Ramos (cell line): ENCODE data around the gene BAIAP2.

Experiments
- in situ Hi-C: fragments of 300-500 bp; cut with MboI; formaldehyde crosslinking; loops from one replicate; pipeline ENCODE4 v1.14.3; 2022; ENCODE audit warnings: low sequenced_read_pairs; ENCODE audit not compliant: unreplicated experiment

The BAIAP2 gene

DNA sequence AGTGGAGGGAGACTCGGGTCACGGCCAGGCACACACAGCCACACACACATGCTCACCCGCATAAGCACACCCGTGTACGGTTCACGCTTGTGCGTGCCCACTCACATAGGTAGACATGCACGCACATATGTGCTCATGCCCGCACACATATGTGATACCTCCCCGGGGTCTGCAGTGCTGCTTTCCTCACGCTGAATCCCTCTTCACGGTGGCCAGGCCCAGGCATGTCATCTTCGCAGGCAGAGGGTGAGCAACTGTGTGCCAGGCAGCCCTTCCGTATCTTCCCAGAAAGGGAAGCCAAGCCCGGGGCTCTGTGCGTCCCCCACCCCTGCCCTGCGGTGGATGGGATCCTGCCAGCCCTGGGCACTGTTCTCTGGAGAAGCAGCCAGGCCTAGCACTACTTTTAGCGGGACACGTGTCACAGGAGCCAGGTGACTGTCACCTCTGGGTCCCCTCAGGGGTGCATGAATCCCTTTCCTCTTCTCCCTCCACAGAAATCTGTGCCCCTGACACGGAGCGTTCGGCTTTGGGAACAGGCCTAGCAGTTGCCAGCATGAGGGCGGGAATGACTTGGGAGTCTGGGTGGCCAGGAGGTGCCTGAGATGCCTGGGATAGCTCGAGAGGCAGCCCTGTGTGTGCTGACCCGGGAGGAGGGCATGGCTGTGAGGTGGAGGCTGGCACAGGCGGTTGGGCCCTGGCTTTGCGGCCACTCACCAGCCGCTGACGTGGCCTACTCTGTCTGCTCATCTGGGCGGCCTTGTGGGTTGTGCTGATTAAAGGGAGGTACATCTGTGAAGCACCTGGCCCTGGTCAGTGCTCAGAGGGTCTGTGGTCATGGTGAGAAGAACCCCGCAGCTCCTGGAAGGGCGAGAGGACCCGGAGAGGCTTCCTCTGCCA is 47.5 kb downstream of the BAIAP2 start:
- in situ Hi-C loops, result no loop called here

DNA sequence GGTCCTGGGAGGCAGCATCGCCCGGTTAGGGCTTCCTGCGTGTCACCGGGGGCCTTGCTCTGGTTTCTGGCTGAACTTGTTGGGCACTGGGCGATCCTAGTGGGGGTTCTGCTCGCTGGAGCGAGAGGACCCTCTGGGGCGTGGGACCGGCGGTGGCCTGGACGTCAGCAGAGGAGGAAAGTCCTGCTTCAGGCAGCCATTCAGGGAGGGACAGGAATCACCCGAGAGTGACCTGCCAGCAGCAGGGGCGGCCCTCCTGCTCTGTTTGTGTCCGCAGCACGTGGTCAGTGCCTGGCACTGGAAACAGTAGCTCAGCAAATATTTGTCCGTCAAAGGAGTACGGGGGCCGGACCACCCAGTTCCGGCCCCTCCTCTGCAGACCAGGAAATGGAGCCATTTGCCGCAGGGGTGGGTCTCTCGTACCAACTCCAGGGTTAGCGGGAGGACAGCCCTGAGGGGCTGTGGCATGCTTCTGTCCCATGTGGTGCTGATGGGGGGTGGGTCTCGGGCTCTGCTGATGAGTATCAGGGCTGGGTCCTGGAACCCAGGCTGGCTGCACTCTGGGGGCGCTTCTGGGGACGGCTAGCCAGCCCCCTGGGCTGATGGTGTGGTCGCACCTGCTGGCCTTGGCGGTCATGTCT is 48.3 kb downstream of the BAIAP2 start:
- in situ Hi-C loops, result no loop called here

DNA sequence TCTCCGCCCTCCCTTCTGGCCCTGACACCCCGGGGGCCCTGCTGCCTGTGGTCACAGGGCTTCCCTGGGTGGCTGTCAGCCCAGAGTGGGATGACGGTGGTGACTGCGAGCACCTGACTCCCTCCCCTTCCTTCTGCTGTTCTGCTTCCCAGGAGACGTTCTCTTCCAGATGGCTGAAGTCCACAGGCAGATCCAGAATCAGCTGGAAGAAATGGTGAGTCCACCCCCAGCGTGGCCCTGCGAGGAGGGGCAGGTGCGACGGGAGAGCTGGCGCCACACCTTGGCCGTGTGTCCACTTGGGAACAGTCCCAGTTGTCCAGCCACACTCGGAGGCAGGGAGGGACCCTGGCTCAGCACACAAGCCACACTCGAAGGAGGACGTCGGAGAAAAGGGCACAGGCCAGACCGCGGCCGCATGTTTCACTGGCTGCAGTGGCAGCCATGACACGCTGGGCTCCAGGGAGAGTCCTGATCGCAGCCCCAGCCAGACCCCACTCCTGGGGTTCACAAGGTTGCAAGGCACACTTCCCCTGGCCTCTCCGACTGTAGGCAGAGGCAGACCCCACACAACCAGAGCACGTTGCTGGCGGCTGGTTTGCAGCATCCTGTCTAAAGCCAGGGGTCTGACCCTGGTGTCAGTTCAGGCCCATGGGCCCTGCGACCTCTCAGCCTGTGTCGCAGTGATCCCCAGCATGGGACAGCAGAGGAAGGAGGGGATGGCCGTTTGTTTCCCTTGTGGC is 49.9 kb downstream of the BAIAP2 start:
- in situ Hi-C loops, result no loop called here

DNA sequence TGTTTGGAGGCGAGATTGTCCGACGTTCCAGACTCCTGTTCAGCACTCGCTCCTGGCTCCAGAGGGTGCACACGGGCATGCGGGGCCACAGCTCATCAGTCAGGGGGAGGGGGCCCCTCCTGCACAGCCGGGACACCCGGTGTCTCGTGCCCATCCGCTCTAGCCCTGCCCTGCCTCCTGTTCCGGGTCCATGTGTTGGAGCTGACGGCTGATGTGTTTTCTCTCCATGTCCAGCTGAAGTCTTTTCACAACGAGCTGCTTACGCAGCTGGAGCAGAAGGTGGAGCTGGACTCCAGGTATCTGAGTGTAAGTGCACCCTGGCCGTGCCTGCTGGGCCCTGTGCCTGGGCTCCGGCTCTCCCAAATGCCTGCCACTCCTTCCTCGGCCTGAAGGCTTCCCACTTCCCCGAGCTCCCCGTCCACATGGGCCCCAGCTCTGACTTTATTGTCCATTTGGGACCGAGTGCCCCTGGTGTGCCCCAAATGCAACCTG is 50.5 kb downstream of the BAIAP2 start:
- in situ Hi-C loops, result no loop called here

DNA sequence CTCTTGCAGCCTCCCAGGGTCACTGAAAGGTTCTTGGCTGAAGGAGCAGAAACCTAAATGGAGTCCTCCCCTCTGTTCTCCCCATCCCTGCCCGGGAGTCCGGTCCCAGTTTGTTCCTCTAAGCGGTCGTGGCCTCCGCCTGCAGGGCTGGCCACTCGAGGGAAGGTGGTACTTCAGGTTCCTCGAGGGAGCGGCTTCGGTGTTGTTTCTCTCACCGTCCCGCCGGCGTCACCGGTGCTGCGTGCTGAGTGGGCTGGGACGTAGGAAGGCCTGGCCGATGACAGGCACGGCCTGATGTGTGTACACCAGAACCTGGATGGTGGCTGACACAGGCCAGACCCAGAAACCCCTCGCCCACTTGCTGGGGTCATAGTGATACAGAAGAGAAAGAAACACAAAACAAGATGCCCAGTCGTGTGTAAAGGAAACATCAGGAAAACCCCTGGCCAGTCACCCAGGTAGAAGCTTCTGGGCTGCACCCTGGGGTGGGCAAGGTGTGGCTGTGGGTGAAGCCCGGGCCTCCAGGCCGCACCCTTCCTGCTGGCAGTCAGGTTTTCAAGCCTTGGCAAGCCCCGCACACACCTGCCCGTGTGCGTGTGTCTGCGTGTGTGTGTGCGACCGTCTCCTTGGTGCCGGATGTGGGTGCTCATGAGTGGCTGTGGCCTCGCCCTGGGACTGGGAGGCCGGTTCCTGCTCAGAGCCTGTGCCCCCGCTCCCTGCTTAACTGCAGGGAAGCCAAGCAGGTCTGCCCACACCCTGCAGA is 52.0 kb downstream of the BAIAP2 start:
- in situ Hi-C loops, result no loop called here

DNA sequence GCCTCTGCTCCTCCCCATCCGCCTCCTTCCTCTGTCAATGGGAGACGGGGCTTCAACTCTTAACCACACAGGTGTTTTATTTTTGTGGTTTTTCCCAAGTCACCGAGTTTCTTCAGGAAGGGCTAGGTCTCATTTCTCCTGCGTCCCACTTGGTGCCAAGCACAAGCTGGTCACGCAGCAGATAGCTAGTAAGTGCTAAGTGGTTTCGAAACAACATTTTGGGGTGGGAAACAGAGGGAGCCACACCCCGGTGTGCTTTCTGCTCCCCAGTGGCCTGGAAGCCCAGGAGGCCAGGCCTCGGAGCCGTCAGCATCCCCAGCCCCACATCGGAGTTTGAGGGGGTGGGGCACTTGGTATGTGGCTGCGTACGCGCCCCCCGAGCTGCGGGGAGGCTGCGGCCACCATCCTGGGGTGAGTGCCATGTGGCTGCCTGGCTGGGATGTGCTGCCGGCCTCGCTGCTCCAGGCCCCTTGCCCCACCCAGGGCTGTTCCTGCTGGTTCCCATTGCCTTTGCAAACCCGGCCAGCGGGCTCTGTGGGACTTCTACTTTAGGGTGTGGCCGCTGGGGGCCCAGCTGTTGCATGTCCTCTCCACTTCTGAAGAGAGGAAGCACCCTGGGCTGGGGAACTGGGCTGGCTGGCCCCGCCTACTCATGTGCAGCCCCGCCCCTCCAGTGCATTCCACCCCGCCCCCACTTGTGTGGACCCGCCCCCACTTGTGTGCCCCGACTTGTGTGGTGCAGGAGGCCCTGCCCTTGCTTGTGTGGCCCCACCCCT is 55.6 kb downstream of the BAIAP2 start:
- in situ Hi-C loops, result no loop called here

DNA sequence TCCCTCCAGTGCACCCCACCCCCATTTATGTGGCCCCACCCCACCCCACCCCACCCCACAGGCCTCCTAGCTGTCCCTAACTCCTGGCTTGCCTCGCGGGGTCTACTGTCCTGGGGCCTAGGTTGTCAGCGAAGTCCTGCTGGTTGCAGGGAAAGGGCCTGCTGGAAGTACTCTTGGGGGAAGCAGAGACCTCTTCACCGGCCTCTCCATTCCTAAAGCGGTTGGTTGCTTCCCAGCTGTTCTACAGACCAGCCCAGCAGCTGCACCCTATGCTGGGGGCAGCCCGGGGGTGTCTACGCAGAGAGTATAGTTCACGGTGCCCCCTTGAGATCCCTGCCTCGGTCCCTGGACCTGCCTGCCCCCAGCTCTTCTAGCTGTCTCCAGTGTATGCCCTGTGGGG is 56.2 kb downstream of the BAIAP2 start:
- in situ Hi-C loops, result no loop called here

DNA sequence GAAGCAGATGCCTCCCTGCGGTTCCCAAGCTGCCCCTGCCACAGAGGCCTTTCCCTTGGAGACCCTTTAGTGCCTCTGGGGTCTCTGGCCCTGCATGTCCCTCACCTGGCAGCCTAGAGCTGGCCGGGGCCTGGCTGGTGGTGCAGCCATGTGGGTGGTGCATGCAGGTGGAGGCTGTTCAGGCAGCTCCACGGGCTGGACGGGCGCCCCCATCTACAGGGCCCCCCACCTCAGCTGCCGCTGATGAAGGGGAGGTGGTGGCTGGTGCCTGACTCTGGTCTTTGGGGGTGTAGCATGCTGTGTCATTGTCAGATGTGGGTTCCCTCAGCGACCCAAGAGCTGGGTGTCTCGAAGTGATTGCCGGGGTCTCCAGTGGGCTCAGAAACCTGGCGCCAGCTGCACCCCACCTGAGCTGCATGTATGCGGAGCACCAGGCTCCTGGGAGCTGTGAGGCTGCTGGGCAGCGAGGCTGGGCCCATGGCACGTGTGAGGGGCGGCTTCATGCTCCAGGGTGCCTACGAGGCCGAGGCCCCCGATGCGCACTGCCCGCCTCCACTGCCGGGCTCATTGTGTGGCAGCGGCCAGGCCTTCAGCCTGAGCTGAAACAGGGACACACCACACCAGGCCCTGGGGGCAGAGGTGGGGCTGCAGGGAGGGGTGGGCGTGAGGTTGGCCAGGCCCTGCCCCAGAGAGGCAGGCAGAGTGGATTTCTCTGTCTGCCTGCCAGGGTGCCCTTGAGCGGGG is 57.0 kb downstream of the BAIAP2 start:
- in situ Hi-C loops, result no loop called here

DNA sequence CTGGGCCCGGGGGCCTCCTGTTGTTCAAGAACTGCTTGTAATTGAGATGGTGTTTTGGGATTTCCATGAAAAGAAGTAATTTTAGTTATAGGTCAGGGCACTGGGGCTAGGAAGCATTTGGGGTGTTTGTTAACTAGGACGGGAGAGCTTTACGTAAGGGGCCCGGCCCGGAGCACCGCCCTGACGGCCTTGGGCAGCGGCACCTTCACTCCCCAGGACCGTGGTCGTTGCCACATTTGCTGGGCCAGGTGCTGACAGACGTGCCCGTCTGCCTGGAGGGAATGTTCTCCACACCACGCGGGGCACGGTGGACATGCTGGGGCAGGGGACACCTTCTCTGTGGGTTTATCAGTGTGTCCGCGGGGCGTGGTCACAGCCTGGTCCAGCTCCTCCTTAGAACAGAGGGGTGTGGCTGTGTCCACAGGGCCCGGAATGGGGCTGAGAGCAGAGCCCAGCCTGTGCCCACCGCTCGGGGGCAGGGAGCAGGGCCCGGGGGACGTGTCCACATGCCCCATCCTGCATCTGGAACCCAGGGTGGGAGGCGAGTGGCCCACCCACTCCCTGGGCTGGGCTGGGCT is 57.7 kb downstream of the BAIAP2 start:
- in situ Hi-C loops, result no loop called here

DNA sequence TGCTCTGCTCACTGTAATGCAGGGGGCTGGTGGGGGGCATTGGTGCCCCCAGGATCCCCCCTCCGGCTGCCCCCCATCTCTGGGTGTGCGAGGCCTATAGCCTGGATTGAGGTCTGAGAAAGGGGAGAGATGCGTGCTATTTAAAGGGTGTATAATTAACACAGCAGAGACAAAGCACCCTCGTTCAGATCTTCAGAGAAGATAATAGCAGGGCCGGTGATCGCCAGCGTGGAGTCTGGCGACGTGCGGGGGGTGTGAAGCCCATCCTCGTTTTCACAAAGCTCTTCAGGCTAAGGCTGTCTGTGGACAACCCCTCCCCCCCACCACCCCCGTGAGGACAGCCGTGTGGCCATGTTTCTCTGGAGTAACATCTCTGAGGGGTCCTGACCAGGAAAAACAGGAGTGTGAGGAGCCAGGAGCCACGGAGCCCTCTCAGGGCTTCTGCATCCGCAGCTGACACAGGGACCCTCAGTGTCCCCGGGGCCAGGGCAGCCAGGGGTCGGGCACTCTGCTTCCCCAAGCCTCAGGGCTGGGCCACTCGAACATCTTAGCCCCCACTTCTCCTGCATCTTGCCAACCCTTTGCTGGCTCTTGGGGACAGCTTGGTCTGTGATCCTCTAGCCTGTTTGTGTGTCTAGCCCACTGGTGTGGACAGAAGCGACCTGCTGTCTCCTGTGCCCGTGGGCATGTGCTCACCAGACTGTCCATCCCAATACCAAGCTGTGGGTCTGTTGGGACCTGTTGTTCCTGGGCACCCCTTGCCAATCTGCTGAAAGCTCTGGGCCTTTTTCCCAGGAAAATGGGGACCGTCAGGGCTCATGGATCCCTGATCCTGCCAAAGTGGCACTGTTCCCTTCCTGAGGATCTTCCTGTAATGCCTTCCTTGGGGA is 58.9 kb downstream of the BAIAP2 start:
- in situ Hi-C loops, result no loop called here

DNA sequence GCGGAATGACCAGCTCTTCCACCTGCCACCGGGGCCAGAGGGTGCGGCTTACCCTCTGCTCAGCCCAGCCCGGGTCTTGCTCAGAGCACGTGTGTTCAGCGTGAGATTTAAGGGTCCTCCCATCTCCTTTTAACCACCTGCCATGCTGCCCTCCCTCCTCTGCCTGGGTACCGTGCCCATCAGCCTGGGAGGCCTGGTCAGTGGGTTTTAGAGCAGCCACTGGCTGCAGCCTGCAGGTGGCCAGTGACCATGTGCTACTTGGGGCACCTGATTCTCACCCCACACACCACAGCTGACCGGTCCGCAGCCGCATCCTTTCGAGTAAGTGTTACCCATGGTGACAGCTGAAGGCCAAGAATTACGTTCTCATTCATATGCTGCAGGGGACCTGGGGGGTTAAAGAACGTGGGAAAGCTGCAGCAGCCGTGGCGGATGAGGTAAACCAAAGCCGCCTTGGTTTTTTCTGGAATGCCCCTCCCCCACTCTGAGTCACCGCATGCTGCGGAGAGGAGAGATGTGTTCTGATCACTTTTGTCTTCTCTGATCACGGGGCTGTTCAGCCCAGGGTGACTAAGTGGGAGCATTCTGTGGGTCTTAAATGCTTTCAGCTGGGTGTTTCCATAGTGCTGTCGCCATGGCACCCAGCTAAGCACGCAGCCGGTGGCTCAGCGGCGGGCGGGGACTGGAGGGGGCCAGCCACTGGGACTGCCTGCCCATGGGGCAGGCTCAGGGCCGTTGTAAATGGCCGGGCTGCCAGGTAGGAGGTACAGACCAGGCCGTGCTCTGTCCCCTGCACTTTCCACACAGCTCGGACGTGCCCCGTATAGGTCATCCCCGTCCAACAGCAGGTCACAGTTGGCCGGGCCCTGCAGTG is 59.8 kb downstream of the BAIAP2 start:
- in situ Hi-C loops, result no loop called here

DNA sequence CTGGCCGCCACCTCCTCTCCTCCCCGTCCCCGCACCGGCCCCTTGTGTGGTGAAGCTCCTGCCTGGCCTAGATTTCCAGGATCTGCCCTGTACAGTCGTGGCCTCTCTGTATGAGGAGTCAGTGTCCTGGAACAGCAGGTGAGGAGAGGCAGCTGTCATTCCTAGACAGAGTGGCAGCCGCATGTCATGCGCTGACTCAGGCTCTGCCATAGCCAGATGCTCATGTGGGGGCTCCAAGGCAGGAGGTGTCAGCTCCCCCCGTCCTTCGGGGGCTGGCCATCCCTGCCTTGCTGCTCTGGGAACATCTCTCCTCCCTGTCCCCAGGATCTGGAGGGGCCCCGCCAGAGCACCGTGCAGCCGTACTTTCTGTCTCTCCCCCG is 60.4 kb downstream of the BAIAP2 start:
- in situ Hi-C loops, result no loop called here

DNA sequence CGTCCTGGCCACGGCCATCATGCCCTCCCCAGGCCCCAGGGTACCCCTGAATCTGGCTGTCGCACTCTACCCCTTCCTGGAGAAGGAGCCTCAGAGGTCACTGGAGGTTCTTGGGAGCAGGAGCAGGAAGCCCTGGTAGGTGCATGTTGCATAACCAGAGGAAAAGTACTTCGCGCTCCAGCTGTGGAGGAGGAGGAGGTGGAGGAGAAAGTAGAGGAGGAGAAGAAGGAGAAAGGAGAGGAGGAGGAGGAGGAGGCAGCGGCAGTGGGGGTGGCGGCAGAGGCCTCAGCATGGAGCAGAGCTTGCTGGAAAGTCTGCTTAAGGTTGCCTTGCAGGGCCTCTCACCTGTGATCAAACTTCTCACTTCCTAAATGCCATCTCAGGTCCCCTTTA is 61.8 kb downstream of the BAIAP2 start:
- in situ Hi-C loops, result no loop called here

DNA sequence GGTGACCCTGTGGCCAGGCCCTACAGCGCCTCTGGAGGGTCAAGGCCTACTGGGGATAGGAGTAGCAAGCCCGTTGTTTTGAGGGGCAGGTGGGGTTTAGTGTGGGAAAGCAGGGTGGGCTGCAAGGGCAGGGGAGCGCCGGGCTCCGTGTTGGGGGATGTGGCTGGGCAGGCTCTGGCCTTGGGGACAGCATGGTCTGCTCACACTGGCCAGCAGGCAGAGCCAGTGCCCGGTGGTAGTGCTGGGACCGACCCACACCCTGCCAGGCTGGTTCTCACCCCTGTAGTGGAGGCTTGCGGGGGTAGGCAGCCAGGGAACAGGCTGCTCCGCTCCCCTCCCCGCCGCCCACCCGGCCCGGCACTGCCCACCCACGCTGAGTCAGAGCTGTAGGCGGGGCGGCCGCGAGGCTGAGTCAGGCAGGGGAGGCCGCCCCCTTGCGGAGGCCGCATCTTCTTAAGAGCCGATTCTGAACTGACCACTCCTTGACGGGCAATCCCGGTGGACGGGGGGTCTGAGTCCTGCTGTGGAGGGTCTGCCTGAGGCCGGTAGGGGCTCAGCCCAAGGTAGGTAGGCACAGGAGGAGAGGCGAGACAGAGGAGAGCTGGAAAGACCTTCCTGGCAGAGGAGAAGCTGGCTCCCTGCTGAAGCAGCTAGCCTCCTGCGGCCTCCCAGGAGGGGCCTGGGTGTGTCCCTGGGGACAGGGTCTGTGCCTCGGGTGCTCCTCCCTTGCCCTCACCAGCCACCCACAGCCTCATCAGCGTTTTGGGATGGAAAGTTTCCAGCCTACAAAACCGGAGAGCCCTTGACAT is 62.4 kb downstream of the BAIAP2 start:
- in situ Hi-C loops, result no loop called here

DNA sequence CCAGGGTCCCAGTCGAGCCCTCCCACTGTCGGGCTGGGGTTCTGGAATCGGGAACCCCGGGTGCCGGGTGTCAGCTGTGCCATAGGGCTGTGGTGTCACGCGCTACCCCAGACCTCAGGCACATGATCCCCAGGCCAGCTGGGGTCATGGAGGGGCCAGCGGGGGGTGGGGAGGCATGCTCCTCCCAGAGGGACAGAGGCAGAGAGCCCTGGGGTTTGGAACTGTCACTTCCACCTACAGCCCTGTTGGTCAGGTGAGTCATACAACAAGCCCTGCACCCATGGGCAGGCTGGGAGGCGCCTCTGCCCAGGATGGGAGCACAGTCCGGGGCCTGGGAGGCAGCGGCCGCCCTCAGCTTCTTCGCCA is 63.0 kb downstream of the BAIAP2 start:
- in situ Hi-C loops, result no loop called here

DNA sequence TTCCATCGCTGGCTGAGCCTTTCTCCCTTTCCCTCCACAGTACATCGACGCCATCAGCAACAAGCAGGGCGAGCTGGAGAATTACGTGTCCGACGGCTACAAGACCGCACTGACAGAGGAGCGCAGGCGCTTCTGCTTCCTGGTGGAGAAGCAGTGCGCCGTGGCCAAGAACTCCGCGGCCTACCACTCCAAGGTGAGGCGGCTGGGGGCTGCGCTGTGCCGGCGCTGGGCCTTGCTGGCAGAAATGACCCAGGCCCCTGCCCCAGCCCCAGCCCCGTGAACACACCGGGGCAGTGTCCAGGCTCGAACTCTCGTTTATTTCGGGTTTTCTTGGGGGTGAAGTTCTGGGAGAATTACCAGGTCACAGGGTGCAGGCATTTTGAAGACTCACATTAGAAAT is 64.9 kb downstream of the BAIAP2 start:
- in situ Hi-C loops, result no loop called here
